OCI-LY3 (cell line): ENCODE results near the gene SLC52A1.

Experiments
- H2AFZ ChIP-seq: fragments of 200-600, 300-600 bp; shearing (Covaris generic); 2 replicates; pipeline ENCODE4 v1.6.0; 2014; ENCODE audit warnings: antibody characterized with exemption, low read depth, low read length
- H3K27ac ChIP-seq: fragments of 200-600, 300-600 bp; sonication (generic); 2 replicates; pipeline ENCODE4 v1.5.1; 2014; ENCODE audit warnings: mild to moderate bottlenecking, low read length, moderate library complexity, mixed read lengths
- H3K27me3 ChIP-seq: fragments of 200-600, 300-600 bp; sonication (generic); 2 replicates; pipeline ENCODE4 v1.6.1; 2014; ENCODE audit warnings: low read depth, low read length, mixed read lengths
- H3K36me3 ChIP-seq: fragments of 200-600, 300-600 bp; sonication (generic); replicated peaks from 2 replicates; pipeline ENCODE3; 2014; ENCODE audit warnings: low read depth, low read length, mixed read lengths
- H3K4me1 ChIP-seq: fragments of 300-600, 200-600 bp; sonication (generic); 2 replicates; pipeline ENCODE4 v1.6.1; 2014; ENCODE audit warnings: low read length, mixed read lengths
- H3K4me2 ChIP-seq: fragments of 200-600, 300-600 bp; sonication (generic); 2 replicates; pipeline ENCODE4 v1.6.1; 2014; ENCODE audit warnings: low read length, mixed read lengths
- H3K4me3 ChIP-seq: fragments of 300-600, 200-600 bp; sonication (generic); 2 replicates; pipeline ENCODE4 v1.5.1; 2014; ENCODE audit warnings: antibody characterized with exemption, mild to moderate bottlenecking, low read length, moderate library complexity
- H3K79me2 ChIP-seq: fragments of 300-600, 200-600 bp; shearing (Covaris generic); 2 replicates; pipeline ENCODE4 v1.6.1; 2014; ENCODE audit warnings: mild to moderate bottlenecking, low read length, mixed read lengths
- H3K9ac ChIP-seq: fragments of 300-600, 200-600 bp; shearing (Covaris generic); 2 replicates; pipeline ENCODE4 v1.6.0; 2014; ENCODE audit warnings: mild to moderate bottlenecking, low read length, moderate library complexity
- H3K9me3 ChIP-seq: fragments of 200-600, 300-600 bp; shearing (Covaris generic); 2 replicates; pipeline ENCODE4 v1.6.1; 2014; ENCODE audit warnings: low read length, mixed read lengths; ENCODE audit not compliant: insufficient read depth
- H4K20me1 ChIP-seq: fragments of 200-600, 300-600 bp; sonication (generic); 2 replicates; pipeline ENCODE4 v1.6.1; 2016; ENCODE audit warnings: low read length, mixed read lengths; ENCODE audit not compliant: insufficient read depth
- CTCF ChIP-seq: fragments of 200-600, 300-600 bp; sonication (generic); IDR thresholded peaks from 2 replicates; pipeline ENCODE4 v1.5.1; 2014; ENCODE audit warnings: antibody characterized with exemption, low read length, low read depth
- EZH2phosphoT487 ChIP-seq: fragments of 200-600 bp; shearing (Covaris generic); IDR thresholded peaks from 2 replicates; pipeline ENCODE4 v1.6.1; 2018; ENCODE audit warnings: antibody characterized with exemption, mixed run types, low read depth

SLC52A1 gene

DNA sequence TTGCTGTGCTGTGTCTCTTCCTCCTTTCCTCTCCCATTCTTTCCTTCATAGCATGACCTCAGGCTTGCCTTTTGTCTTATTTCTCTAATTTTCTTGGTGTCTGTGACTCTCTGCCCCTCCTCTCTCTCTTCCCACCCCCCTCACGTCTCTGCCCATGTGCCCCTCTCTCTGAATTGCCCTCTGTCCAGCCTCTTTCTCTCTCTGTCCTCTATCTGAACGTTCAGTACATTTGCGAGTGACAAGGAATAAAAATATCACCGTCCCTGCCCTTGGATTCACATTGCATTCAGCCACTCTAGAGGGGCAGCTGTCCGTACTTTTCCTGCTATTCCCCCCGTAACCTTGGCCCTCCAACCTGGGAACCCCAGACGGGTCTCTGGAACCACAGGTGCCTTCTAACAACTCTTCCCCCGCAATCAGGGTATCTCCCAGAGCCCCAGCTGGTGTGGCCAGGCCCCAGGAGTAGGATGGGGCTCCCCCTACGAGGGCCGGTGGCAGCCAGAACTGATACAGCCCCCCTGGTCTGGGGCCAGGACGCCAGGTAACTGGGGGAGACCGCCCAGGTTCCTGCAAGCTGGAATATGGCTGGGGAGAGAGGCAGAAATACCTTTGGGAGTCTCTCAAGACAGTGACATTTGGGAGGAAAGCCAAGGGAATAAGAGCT lies 35.7 kb downstream of the SLC52A1 start:
- H3K79me2 ChIP-seq = peaks cover 24% of the 10 kb centered on the region
- peak overlapping the region; percentile 90 for H3K4me2 ChIP-seq
- no peaks in the 10 kb centered on the region for H3K27me3 ChIP-seq
- peak overlapping the region; percentile 100 for H3K4me3 ChIP-seq
- peaks cover 28% of the 10 kb centered on the region for H3K36me3 ChIP-seq
- H2AFZ ChIP-seq = no peak overlapping the region
- TF ChIP-seq EZH2phosphoT487 = no peak
- TF ChIP-seq CTCF = no peak
- no peaks in the 10 kb centered on the region for H4K20me1 ChIP-seq
- H3K9ac ChIP-seq = peak overlapping the region; percentile 99
- H3K4me1 ChIP-seq = peaks cover 13% of the 10 kb centered on the region
- H3K27ac ChIP-seq = peak overlapping the region; percentile 70
- no peaks in the 10 kb centered on the region for H3K9me3 ChIP-seq

- Histone ChIP-seq H3K9ac (peak overlapping the region; percentile 99), H3K27ac (peak overlapping the region; percentile 70)
Measured at GRCh38 chr17:4998732-4999429, 36.3 kb downstream of the SLC52A1 start.

DNA sequence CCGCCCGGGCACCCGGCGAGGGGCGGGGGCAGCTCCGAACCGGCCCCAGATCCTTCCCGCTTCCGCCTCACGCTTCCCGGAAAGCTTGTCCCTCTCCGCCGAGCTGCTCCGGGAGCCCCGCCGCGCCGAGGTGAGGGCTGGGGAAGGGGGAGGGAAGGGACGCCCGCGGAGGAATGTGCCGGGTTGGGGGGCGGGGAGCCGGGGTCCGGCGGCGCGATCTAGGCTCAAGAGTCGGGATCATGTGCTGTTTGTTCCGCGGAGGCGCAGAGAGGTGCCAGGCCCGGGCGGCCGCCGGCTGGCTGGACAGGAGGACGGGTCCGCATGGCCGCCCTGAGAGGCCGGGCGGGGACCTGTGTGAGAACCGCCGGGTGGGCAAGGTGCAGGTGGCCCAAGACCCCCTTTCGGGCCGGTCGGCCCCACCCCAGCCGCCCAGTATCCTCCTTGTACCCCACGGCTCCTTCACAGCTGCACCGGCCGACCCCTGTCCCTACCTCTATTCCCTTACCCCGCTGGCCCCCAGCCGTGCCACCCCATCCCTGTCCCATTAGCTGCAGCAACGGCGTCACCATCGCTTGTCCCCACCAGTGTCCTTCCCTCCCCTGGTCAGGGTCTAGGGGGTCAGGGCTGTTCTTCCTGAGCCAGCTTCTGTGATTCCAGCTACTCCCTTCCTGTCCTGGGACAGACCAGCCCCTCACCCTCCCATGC lies 37.0 kb downstream of the SLC52A1 start:
- no peaks in the 10 kb centered on the region for H3K9me3 ChIP-seq
- H3K4me1 ChIP-seq = peaks cover 13% of the 10 kb centered on the region
- H3K27ac ChIP-seq = peak overlapping the region; percentile 70
- H3K4me2 ChIP-seq = peak overlapping the region; percentile 90
- H4K20me1 ChIP-seq = no peaks in the 10 kb centered on the region
- H3K9ac ChIP-seq = peak overlapping the region; percentile 99
- no peak for TF ChIP-seq EZH2phosphoT487
- no peak for TF ChIP-seq CTCF
- no peak overlapping the region for H2AFZ ChIP-seq
- H3K4me3 ChIP-seq = peak overlapping the region; percentile 100
- H3K79me2 ChIP-seq = peaks cover 24% of the 10 kb centered on the region
- no peaks in the 10 kb centered on the region for H3K27me3 ChIP-seq
- peaks cover 17% of the 10 kb centered on the region for H3K36me3 ChIP-seq

More at GRCh38 chr17:4998732-4999429, 36.3 kb downstream of the SLC52A1 start:
- Histone ChIP-seq H3K9me3 (no peaks in the 10 kb centered on the region), H3K27me3 (no peaks in the 10 kb centered on the region), H3K4me1 (peaks cover 13% of the 10 kb centered on the region), H4K20me1 (no peaks in the 10 kb centered on the region), H3K4me3 (peak overlapping the region; percentile 100), H2AFZ (no peak overlapping the region), H3K36me3 (peaks cover 21% of the 10 kb centered on the region), H3K79me2 (peaks cover 24% of the 10 kb centered on the region), H3K4me2 (peak overlapping the region; percentile 90)
- TF ChIP-seq EZH2phosphoT487 (no peak), CTCF (no peak)
